AG09309 (cell line): ENCODE data around the gene ELMOD3.

Source experiments
- DNase-seq: peaks from one replicate; pipeline ENCODE4 v3.0.0-alpha.2; 2010; ENCODE audit warnings: low read depth
- H3K4me3 ChIP-seq: 2 replicates; pipeline ENCODE4 v1.5.1; 2011; ENCODE audit warnings: mild to moderate bottlenecking, low read depth, low read length, moderate library complexity; ENCODE audit not compliant: control insufficient read depth
- TF ChIP-seq, protein P1 (sequence below): IDR thresholded peaks from 2 replicates; pipeline ENCODE4 v1.5.1; 2011; ENCODE audit warnings: mild to moderate bottlenecking, low read depth, low read length, inconsistent platforms; ENCODE audit not compliant: insufficient read depth, control insufficient read depth; ENCODE audit errors: missing control alignments

The ELMOD3 gene

DNA sequence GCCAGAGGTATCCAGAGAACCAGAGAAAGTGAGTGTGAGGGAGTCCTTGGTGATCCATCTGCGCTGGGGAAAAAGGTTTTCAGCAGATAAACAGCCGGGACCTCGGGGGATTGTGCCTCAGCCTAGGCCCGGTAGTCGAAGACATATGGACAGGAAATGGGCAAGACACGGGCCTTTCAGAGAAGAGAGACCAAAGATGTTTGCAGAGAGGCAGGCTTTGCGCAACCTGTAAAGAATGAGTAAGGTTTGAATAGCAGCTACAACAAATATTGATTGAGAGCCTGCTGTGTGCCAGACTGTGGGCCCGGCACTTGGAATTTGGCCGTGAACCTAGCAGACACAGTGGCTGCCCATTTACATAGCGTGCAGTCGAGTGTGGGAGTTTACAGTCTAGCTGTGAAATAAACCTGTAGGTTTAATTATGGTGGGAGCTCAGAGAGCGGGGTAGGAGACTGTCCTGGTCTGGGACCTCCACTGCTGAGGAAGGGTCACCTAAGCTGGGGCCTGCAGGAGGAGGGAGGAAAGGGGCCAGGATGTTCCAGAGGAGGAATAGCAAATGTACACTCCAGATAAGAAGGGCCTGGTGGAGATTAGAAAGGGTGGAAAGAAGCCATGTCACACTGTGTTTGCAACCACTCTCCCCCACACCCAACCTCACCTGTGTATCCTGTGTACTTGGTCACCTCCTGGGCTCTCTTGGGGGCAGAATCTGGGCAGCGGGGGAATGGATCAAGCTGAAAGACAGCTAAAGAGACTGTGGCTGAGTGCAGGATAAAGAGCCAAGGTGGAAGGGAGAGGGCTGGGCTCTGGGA is 66.9 kb downstream of the ELMOD3 start:
- DNase-seq = no peak
- no peak overlapping the region for H3K4me3 ChIP-seq
- TF ChIP-seq, protein P1, sequence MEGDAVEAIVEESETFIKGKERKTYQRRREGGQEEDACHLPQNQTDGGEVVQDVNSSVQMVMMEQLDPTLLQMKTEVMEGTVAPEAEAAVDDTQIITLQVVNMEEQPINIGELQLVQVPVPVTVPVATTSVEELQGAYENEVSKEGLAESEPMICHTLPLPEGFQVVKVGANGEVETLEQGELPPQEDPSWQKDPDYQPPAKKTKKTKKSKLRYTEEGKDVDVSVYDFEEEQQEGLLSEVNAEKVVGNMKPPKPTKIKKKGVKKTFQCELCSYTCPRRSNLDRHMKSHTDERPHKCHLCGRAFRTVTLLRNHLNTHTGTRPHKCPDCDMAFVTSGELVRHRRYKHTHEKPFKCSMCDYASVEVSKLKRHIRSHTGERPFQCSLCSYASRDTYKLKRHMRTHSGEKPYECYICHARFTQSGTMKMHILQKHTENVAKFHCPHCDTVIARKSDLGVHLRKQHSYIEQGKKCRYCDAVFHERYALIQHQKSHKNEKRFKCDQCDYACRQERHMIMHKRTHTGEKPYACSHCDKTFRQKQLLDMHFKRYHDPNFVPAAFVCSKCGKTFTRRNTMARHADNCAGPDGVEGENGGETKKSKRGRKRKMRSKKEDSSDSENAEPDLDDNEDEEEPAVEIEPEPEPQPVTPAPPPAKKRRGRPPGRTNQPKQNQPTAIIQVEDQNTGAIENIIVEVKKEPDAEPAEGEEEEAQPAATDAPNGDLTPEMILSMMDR = no peak

DNA sequence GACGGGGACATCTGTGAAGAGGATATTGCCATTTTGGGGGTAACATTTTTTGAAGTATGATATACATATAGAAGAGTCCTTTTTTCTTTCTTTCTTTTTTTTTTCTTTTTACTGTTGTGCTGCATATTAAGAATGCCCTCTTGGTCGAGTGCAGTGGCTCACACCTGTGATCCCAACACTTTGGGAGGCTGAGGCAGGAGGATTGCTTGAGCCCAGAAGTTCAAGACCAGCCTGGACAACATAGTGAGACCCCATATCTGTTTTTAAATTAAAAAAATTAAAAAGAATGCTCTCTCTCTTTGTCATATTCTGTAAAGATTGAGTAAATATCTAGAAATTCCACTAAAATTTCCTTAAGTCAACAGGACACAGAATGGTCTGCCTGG is 67.5 kb downstream of the ELMOD3 start:
- H3K4me3 ChIP-seq = no peak overlapping the region
- DNase-seq = no peak
- TF ChIP-seq, protein P1 = no peak

DNA sequence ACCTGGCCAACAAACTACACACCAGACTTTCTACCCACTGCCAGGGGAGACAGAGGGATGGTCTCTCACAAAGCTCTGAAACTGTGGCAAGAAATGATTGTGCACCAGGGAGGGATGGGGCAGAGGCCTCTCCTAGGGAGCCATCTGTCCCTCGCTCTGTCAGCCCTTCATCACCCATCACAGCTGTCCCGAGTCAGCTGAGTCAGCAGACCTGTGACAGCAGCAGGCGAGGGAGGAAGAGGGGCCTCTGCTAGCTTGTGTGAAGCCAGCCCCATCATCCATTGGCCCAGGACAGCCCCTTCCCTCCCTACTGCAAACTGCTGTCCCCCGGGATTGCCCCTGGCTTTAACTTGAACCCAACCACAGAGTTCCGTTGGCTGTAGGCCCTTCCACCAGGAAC is 69.0 kb downstream of the ELMOD3 start:
- DNase-seq = no peak

DNA sequence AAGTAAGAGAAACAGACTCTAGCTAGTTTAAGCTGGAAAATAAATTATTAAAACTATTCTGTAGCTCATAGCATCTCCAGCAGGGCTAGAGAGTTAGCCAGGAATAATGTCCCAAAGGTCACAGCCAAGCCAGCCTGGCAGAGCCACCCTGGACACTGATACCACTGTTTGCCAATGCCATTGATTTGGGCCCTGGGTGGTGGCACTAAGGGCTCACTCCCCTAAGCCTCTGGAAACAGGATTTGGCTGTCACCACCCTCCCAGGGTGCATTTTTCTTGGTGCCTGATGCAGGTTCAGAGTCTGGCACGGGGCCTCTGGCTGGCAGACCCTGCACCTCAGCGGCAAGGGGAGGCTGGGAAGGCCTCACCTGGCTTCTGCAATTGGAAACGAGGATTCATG is 71.0 kb downstream of the ELMOD3 start:
- TF ChIP-seq, protein P1 = no peak
- no peak for DNase-seq
- H3K4me3 ChIP-seq = no peak overlapping the region

More for the DNA sequence above, 69.0 kb downstream of the ELMOD3 start:
- TF ChIP-seq, protein P1 = no peak
- H3K4me3 ChIP-seq = no peak overlapping the region

DNA sequence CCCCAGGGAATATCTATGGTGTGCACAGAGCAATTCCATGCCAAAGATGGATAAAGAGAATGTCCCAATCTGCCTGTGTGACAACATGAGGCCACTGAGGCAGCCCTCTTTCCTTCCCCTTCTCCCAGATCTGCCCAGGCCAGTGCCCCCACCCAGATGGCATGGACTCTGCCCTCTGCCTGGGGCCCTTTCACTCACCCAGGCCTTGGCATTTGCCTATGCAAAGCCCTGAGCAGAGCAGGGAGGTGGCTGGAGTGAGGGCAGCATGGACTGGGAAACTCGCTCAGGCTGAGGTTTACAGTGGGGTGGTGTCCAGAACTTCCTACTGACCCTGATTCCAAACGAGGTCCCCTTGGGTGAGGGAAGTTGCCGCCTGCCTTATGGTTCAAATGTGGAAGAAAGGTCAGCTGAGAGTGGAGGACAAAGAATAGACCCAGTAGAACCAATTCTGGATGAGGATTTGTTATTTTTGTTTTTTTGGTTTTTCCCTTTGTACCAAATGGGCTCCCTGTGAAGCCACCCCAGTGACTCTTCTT is 72.8 kb downstream of the ELMOD3 start:
- no peak overlapping the region for H3K4me3 ChIP-seq
- TF ChIP-seq, protein P1 = no peak
- DNase-seq = no peak

DNA sequence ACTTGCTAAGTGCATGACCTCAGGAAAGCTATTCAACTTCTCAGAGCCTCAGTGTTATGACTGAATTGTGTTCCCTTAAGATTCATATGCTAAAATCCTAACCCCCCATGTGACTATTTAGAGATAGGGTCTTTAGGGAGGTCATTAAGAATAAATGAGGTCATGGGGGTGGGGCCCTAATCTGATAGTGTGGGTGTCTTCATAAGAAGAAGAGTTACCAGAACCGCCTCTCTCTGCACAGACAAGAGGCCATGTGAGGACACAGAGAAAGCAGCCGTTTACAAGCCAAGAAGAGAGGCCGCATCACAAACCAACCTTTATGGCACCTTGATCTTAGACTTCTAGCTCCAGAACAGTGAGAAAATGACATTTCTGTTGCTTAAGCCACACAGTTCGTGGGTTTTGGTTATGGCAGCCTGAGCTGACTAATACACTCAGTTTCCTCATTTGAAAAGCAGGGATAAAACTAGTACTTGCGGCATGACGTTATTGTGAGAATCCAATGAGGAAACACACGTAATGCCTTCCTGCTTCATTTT is 73.8 kb downstream of the ELMOD3 start:
- no peak overlapping the region for H3K4me3 ChIP-seq
- no peak for DNase-seq
- TF ChIP-seq, protein P1 = no peak
